Lower leg skin (tissue), 4 donors: ENCODE data around the gene MPRIP. TPM values are rescaled to one million over a fixed set of nuclear protein-coding genes. Genes with fewer than 3 reads are reported as not detected.
A peak's percentile ranks its signal among the peaks of the same experiment; 100 is the strongest.

ENCODE experiments used
- DNase-seq, 2 donors: peaks; one replicate each; pipeline ENCODE4 v3.0.0-alpha.2; 2019; ENCODE audit warnings: low spot score in 2 of 2
- H3K4me3 ChIP-seq: fragments of 200-600 bp; sonication (generic); 2 replicates; pipeline ENCODE4 v1.5.1; 2017; ENCODE audit warnings: mild to moderate bottlenecking, low read depth; ENCODE audit not compliant: poor library complexity, severe bottlenecking
- CTCF ChIP-seq, 3 donors: fragments of 450-650 bp; IDR thresholded peaks; one replicate each; pipeline ENCODE4 v1.5.1; 2016; ENCODE audit warnings: antibody characterized with exemption in 3 of 3, mild to moderate bottlenecking in 3 of 3, moderate library complexity in 2 of 3
- POLR2A ChIP-seq, 2 donors: fragments of 450-650 bp; IDR thresholded peaks; one replicate each; pipeline ENCODE4 v1.6.1; 2016 to 2017; ENCODE audit warnings: antibody characterized with exemption in 2 of 2, mild to moderate bottlenecking in 1 of 2, moderate library complexity in 1 of 2
- WGBS, 2 donors: methylation state at CpG; one replicate each; pipeline ENCODE4 v1.1.5; 2018; 5-methylcytosine and 5-hydroxymethylcytosine counted together
- intact Hi-C: fragments of 100-400 bp; cut with DNase I; formaldehyde crosslinking; loops from one replicate; pipeline ENCODE4 v1.15.0; 2023; ENCODE audit warnings: low total_unique reads
- total RNA-seq, 4 donors: library from RNA; depleted of rRNA; stranded (reverse); fragments of >200 nt; gene quantifications; one replicate each; pipeline ENCODE4 v1.1.0, GENCODE V29; 2016

Gene MPRIP
- total RNA-seq, 4 donors from 2014 or later: 128 to 217 (median 141) TPM

DNA sequence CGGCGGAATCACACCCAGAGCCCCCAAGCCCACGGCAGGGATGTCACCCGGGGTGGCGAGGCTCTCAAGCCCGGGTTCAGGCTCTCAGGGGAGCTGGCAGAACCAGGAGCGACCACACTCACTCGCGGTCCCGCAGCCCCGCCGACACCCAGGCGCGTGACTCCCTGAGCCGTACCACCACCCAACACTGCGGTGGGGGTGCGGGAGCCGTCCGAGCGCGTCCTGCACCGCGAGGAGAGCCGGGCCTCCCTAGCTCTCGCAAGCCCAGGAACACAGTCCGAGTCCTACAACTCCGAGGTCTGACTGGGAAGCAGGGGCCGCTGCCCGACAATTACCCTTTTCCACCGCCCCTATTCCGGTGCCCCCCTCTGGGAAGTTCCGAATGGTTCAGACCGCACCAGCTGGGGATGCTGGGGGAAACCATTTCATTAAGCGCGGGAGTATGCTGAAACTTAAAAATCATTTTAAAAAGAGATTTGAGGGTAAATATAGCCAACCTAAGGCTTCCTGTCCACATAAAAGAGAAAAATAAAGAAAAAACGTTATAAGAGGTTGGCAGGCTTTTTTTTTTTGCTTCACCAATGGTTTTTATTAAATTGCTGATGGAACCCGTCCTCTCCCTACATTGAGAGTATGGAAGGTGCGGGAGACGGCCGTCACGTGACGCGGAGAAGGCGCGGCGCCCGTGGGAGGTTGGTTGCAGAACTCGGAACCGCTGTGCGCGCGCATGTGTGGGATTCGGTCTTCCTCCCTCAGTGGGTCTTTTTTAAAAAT, 195.0 kb downstream of the MPRIP start, which contains the start of gene FLCN:
FLCN (minus strand) TSS at position 143 of the 774 bp plus-strand sequence. CDS start 9,031 bp downstream, outside the sequence.
- peak in 1 of 3 donors; percentile 56 for TF ChIP-seq CTCF (IDR thresholded peaks at IDR 0.05)
- TF ChIP-seq POLR2A (IDR thresholded peaks at IDR 0.05): peak in 1 of 2 donors; percentile 57
- WGBS, 2 donors: 1 to 2% methylated on average over 38 to 45 of the region's 53 CpGs
- peak within 1 kb of the TSS; percentile 100 for H3K4me3 ChIP-seq
- intact Hi-C loops: no loop called here
- peak; percentile 91 to 99 for DNase-seq

- 41 to 60% methylated on average over 1 of the region's 1 CpG for WGBS, 2 donors
- intact Hi-C loops: no loop called here
- H3K4me3 ChIP-seq: no peak overlapping the region
- TF ChIP-seq POLR2A (IDR thresholded peaks at IDR 0.05) (no peak), CTCF (IDR thresholded peaks at IDR 0.05) (no peak)
- DNase-seq: no peak
Observed at GRCh38 chr17:17239832-17240231, 197.6 kb downstream of the MPRIP start.

GRCh38 chr17:17241656-17242055, 199.4 kb downstream of the MPRIP start:
- TF ChIP-seq CTCF (IDR thresholded peaks at IDR 0.05): no peak
- no peak for TF ChIP-seq POLR2A (IDR thresholded peaks at IDR 0.05)
- intact Hi-C loops: no loop called here
- no peak for DNase-seq
- no peak overlapping the region for H3K4me3 ChIP-seq
- WGBS, 2 donors: 81 to 84% methylated on average over 10 of the region's 10 CpGs

DNA sequence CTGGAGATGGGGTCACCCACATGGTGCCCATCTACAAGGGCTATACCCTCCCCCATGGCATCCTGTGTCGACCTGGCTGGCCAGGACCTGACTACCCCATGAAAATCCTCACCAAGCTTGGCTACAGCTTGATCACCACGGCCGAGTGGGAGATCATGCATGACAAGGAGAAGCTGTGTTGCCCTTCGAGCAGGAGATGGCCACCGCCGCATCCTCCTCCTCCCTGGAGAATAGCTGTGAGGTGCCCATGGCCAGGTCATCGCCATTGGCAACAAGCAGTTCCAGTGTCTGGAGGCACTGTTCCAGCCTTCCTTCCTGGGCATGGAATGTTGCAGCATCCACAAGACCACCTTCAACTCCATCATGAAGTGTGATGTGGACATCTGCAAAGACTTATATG, 200.0 kb downstream of the MPRIP start:
- intact Hi-C loops: no loop called here
- 97 to 100% methylated on average over 7 of the region's 7 CpGs for WGBS, 2 donors
- H3K4me3 ChIP-seq: no peak overlapping the region
- no peak for DNase-seq
- no peak for TF ChIP-seq CTCF (IDR thresholded peaks at IDR 0.05)
- TF ChIP-seq POLR2A (IDR thresholded peaks at IDR 0.05): no peak

Other genes with a start within 250 kb of the MPRIP start
- not detected for gene TNFRSF13B, start 70.3 kb upstream of the MPRIP start, total RNA-seq
- 1 to 10 TPM; 4.2 to 7.0 (median 5.0) TPM for gene PLD6, start 163.9 kb downstream of the MPRIP start, total RNA-seq
- 10 to 100 TPM; 33.4 to 54.8 (median 39.1) TPM for gene FLCN, start 194.7 kb downstream of the MPRIP start, total RNA-seq
- 10 to 100 TPM; 50.8 to 68.0 (median 59.6) TPM for gene COPS3, start 238.8 kb downstream of the MPRIP start, total RNA-seq